Globus pallidus (tissue), 1 donor: ENCODE data around the gene GIGYF2.
"Not testable (repeated sequence)": the region's sequence is repeated elsewhere in the genome, so short reads cannot be mapped to it uniquely, and the experiment has no call there.

ENCODE experiments used
- DNase-seq: peaks from one replicate; pipeline ENCODE4 v3.0.0-alpha.2; 2015; ENCODE audit warnings: low spot score

The GIGYF2 gene

GRCh38 chr2:232687382-232688160, 9.6 kb upstream of the GIGYF2 start:
- no peak for DNase-seq

GRCh38 chr2:232688201-232688600, 8.9 kb upstream of the GIGYF2 start:
- DNase-seq, result no peak

GRCh38 chr2:232689152-232689910, 7.8 kb upstream of the GIGYF2 start:
- peak; percentile 43 for DNase-seq

- not testable (repeated sequence) for DNase-seq
Observed at GRCh38 chr2:232691117-232691516, 6.0 kb upstream of the GIGYF2 start.

- DNase-seq, result no peak
Observed at GRCh38 chr2:232693344-232693743, 3.8 kb upstream of the GIGYF2 start.

GRCh38 chr2:232696609-232697058, 497 bp upstream of the GIGYF2 start:
- DNase-seq, result no peak

- DNase-seq, result no peak
Observed at GRCh38 chr2:232697807-232698110, 628 bp downstream of the GIGYF2 start.

GRCh38 chr2:232698556-232699091, 1.5 kb downstream of the GIGYF2 start:
- no peak for DNase-seq

GRCh38 chr2:232699110-232699509, 2.0 kb downstream of the GIGYF2 start:
- DNase-seq, result no peak

GRCh38 chr2:232700154-232700553, 3.0 kb downstream of the GIGYF2 start:
- DNase-seq, result no peak

- DNase-seq, result no peak
Observed at GRCh38 chr2:232707076-232707475, 9.9 kb downstream of the GIGYF2 start.

GRCh38 chr2:232713505-232713904, 16.4 kb downstream of the GIGYF2 start:
- DNase-seq, result no peak

- DNase-seq, result no peak
Observed at GRCh38 chr2:232714969-232715368, 17.8 kb downstream of the GIGYF2 start.

GRCh38 chr2:232720056-232720455, 22.9 kb downstream of the GIGYF2 start:
- DNase-seq, result not testable (repeated sequence)

- no peak for DNase-seq
Observed at GRCh38 chr2:232721261-232721660, 24.1 kb downstream of the GIGYF2 start.

GRCh38 chr2:232721882-232722281, 24.8 kb downstream of the GIGYF2 start:
- no peak for DNase-seq

- DNase-seq, result no peak
Observed at GRCh38 chr2:232723027-232723426, 25.9 kb downstream of the GIGYF2 start.

- DNase-seq, result no peak
Observed at GRCh38 chr2:232728785-232729184, 31.7 kb downstream of the GIGYF2 start.

- no peak for DNase-seq
Observed at GRCh38 chr2:232731470-232731869, 34.3 kb downstream of the GIGYF2 start.

GRCh38 chr2:232741294-232741693, 44.2 kb downstream of the GIGYF2 start:
- DNase-seq, result no peak

GRCh38 chr2:232741972-232742371, 44.8 kb downstream of the GIGYF2 start:
- DNase-seq, result no peak

GRCh38 chr2:232744963-232745362, 47.8 kb downstream of the GIGYF2 start:
- no peak for DNase-seq

GRCh38 chr2:232748038-232748437, 50.9 kb downstream of the GIGYF2 start:
- DNase-seq, result no peak
